H1 (cell line): Measurements from ENCODE around the gene IGFL2. TPM values are rescaled to one million over a fixed set of nuclear protein-coding genes. Genes with fewer than 3 reads are reported as not detected.

ENCODE experiments used
- CTCF ChIA-PET: fragments of 300-600 bp; sonication (Branson Sonifier 250); formaldehyde crosslinking; loops from one replicate; lab custom pipeline; 2021; ENCODE audit not compliant: partially characterized antibody; lab: Charles Lee
- POLR2A ChIA-PET: fragments of 300-600 bp; sonication (Branson Sonifier 250); formaldehyde crosslinking; loops from one replicate; lab custom pipeline; 2021; ENCODE audit warnings: inconsistent platforms; ENCODE audit not compliant: partially characterized antibody; lab: Charles Lee
- DNase-seq, 2 experiments: peaks; one replicate each; pipeline versions ENCODE4 v3.0.0 to v3.0.0-alpha.2; 2010 to 2022; ENCODE audit warnings: low spot score in 2 of 2, low read depth in 1 of 2, mixed read lengths in 1 of 2
- FAIRE-seq: peaks from 2 replicates; lab custom pipeline; 2011; peaks lifted over from hg19 to GRCh38; lab: Jason Lieb, UNC
- H2AFZ ChIP-seq: 2 replicates; pipeline ENCODE4 v1.8.1; 2012; ENCODE audit warnings: low read length, inconsistent platforms
- H2AK5ac ChIP-seq: 2 replicates; pipeline ENCODE4 v1.6.1; 2013; ENCODE audit warnings: low read depth, low read length
- H2BK120ac ChIP-seq: replicated peaks from 2 replicates; pipeline ENCODE3; 2013; ENCODE audit warnings: low read depth, low read length, inconsistent platforms
- H2BK12ac ChIP-seq: 2 replicates; pipeline ENCODE4 v1.6.1; 2013; ENCODE audit warnings: low read depth, low read length
- H2BK15ac ChIP-seq: 2 replicates; pipeline ENCODE4 v1.6.1; 2013; ENCODE audit warnings: low read length
- H2BK20ac ChIP-seq: 2 replicates; pipeline ENCODE4 v1.6.1; 2013; ENCODE audit warnings: low read length
- H2BK5ac ChIP-seq: 2 replicates; pipeline ENCODE4 v1.6.1; 2013; ENCODE audit warnings: low read depth, low read length
- H3K14ac ChIP-seq: 2 replicates; pipeline ENCODE4 v1.6.1; 2013; ENCODE audit warnings: inconsistent platforms; ENCODE audit not compliant: insufficient read length
- H3K18ac ChIP-seq: 2 replicates; pipeline ENCODE4 v1.6.1; 2013; ENCODE audit warnings: low read length; ENCODE audit errors: extremely low read depth
- H3K23ac ChIP-seq: 2 replicates; pipeline ENCODE4 v1.6.1; 2013; ENCODE audit warnings: inconsistent platforms; ENCODE audit not compliant: insufficient read length
- H3K23me2 ChIP-seq: 2 replicates; pipeline ENCODE4 v1.6.1; 2013; ENCODE audit warnings: low read depth, low read length
- H3K27ac ChIP-seq: 2 replicates; pipeline ENCODE4 v1.6.1; 2011; ENCODE audit warnings: low read depth, low read length, inconsistent platforms
- H3K27me3 ChIP-seq, 4 experiments: replicated peaks in 1 of 4; 1 replicate in 1 of 4; 2 replicates in 3 of 4; pipeline versions ENCODE4 v1.6.1 to v1.8.1; 2011 to 2013; ENCODE audit warnings: low read length in 3 of 4, mild to moderate bottlenecking in 3 of 4, inconsistent platforms in 2 of 4, mixed read lengths in 2 of 4, moderate library complexity in 1 of 4; ENCODE audit not compliant: control insufficient read depth in 3 of 4, insufficient read depth in 3 of 4; ENCODE audit errors: extremely low read depth in 1 of 4
- H3K36me3 ChIP-seq, 4 experiments: 2 replicates each; pipeline versions ENCODE4 v1.6.1 to v1.8.1; 2011 to 2013; ENCODE audit warnings: mild to moderate bottlenecking in 4 of 4, low read length in 3 of 4, moderate library complexity in 2 of 4, control low read depth in 1 of 4, inconsistent platforms in 1 of 4; ENCODE audit not compliant: insufficient read depth in 4 of 4, control insufficient read depth in 2 of 4
- H3K4ac ChIP-seq: replicated peaks from 2 replicates; pipeline ENCODE3; 2013; ENCODE audit warnings: low read length, low read depth, mixed read lengths, inconsistent platforms; ENCODE audit not compliant: insufficient read length
- H3K4me1 ChIP-seq, 4 experiments: replicated peaks in 1 of 4; 1 replicate in 1 of 4; 2 replicates in 3 of 4; pipeline versions ENCODE4 v1.6.1 to v1.8.1; 2011 to 2013; ENCODE audit warnings: low read length in 3 of 4, inconsistent platforms in 2 of 4, mixed read lengths in 1 of 4; ENCODE audit not compliant: insufficient read depth in 4 of 4, control insufficient read depth in 3 of 4
- H3K4me2 ChIP-seq, 2 experiments: 2 replicates each; pipeline versions ENCODE4 v1.6.1 to v1.8.1; 2011 to 2013; ENCODE audit warnings: low read depth in 2 of 2, low read length in 2 of 2, control low read depth in 1 of 2, inconsistent platforms in 1 of 2, mild to moderate bottlenecking in 1 of 2; ENCODE audit not compliant: insufficient read depth in 1 of 2
- H3K4me3 ChIP-seq, 4 experiments: fragments of 200-600, 300-600 bp in 1 of 4; sonication (generic), shearing (Covaris generic), sonication (Bioruptor Twin) in 1 of 4; 2 replicates each; pipeline versions ENCODE4 v1.5.1 to v1.8.1; 2011 to 2016; ENCODE audit warnings: low read length in 4 of 4, low read depth in 3 of 4, control low read depth in 2 of 4, inconsistent platforms in 2 of 4, mild to moderate bottlenecking in 2 of 4, mixed read lengths in 1 of 4, moderate library complexity in 1 of 4; ENCODE audit not compliant: insufficient read depth in 2 of 4; ENCODE audit errors: extremely low read depth in 1 of 4
- H3K56ac ChIP-seq: replicated peaks from 2 replicates; pipeline ENCODE3; 2013; ENCODE audit warnings: low read depth, mild to moderate bottlenecking, mixed read lengths, low read length, inconsistent platforms; ENCODE audit not compliant: insufficient read length
- H3K79me1 ChIP-seq: 2 replicates; pipeline ENCODE4 v1.6.1; 2013; ENCODE audit warnings: low read depth, low read length, control low read depth
- H3K79me2 ChIP-seq, 2 experiments: 2 replicates each; pipeline versions ENCODE4 v1.6.1 to v1.8.1; 2012 to 2013; ENCODE audit warnings: low read length in 2 of 2, mild to moderate bottlenecking in 2 of 2, inconsistent platforms in 1 of 2; ENCODE audit not compliant: insufficient read depth in 2 of 2, control insufficient read depth in 1 of 2
- H3K9ac ChIP-seq, 4 experiments: replicated peaks in 1 of 4; 1 replicate in 1 of 4; 2 replicates in 3 of 4; pipeline versions ENCODE4 v1.6.1 to v1.8.1; 2011 to 2013; ENCODE audit warnings: low read depth in 3 of 4, low read length in 3 of 4, control low read depth in 2 of 4, mild to moderate bottlenecking in 2 of 4, moderate library complexity in 2 of 4, inconsistent platforms in 1 of 4; ENCODE audit errors: extremely low read depth in 1 of 4
- H3K9me3 ChIP-seq, 2 experiments: 2 replicates each; pipeline versions ENCODE4 v1.6.1 to v1.8.1; 2012 to 2013; ENCODE audit warnings: mild to moderate bottlenecking in 2 of 2, moderate library complexity in 2 of 2, control low read depth in 1 of 2, inconsistent platforms in 1 of 2, low read depth in 1 of 2, low read length in 1 of 2, mixed read lengths in 1 of 2; ENCODE audit not compliant: insufficient read depth in 2 of 2
- H4K20me1 ChIP-seq, 2 experiments: replicated peaks in 1 of 2; 2 replicates each; pipeline versions ENCODE3 to v1.8.1; 2011 to 2013; ENCODE audit warnings: inconsistent platforms in 2 of 2, low read length in 2 of 2, mild to moderate bottlenecking in 1 of 2; ENCODE audit not compliant: insufficient read depth in 2 of 2, control insufficient read depth in 1 of 2
- H4K5ac ChIP-seq: 2 replicates; pipeline ENCODE4 v1.6.1; 2013; ENCODE audit warnings: low read length, low read depth, mixed read lengths, inconsistent platforms; ENCODE audit not compliant: insufficient read length
- H4K8ac ChIP-seq: 2 replicates; pipeline ENCODE4 v1.8.0; 2013; ENCODE audit warnings: mild to moderate bottlenecking, moderate library complexity, low read length, inconsistent platforms; ENCODE audit not compliant: insufficient read depth; ENCODE audit errors: extremely low read depth
- H4K91ac ChIP-seq: replicated peaks from 2 replicates; pipeline ENCODE3; 2013; ENCODE audit warnings: low read length, mixed read lengths, inconsistent platforms; ENCODE audit not compliant: insufficient read length
- CBX5 ChIP-seq: fragments of 300-800, 300-1000 bp; sonication (generic); IDR thresholded peaks from 2 replicates; pipeline ENCODE4 v1.7.1; 2016; ENCODE audit warnings: antibody characterized with exemption, low read length, low read depth
- E2F6 ChIP-seq: IDR thresholded peaks from 2 replicates; pipeline ENCODE4 v1.6.1; 2012; ENCODE audit warnings: inconsistent platforms
- HDAC6 ChIP-seq: IDR thresholded peaks from one replicate; pipeline ENCODE4 v1.7.1; 2012; ENCODE audit warnings: low read depth, mild to moderate bottlenecking, inconsistent platforms, low read length, moderate library complexity
- JUN ChIP-seq: IDR thresholded peaks from 2 replicates; pipeline ENCODE4 v1.6.1; 2011; ENCODE audit warnings: low read depth, mild to moderate bottlenecking, improper control_type of control experiment, low read length
- KDM1A ChIP-seq: fragments of 200-600, 300-600 bp; sonication (generic); IDR thresholded peaks from 2 replicates; pipeline ENCODE4 v1.7.1; 2016; ENCODE audit warnings: mild to moderate bottlenecking, low read length, borderline replicate concordance
- KDM4A ChIP-seq: IDR thresholded peaks from one replicate; pipeline ENCODE4 v1.7.1; 2012; ENCODE audit warnings: low read depth, mild to moderate bottlenecking, moderate library complexity, low read length, inconsistent platforms; ENCODE audit not compliant: severe bottlenecking
- POU5F1 ChIP-seq: IDR thresholded peaks from 2 replicates; pipeline ENCODE4 v1.6.1; 2011; ENCODE audit warnings: low read depth, mild to moderate bottlenecking, low read length, moderate library complexity
- SP1 ChIP-seq: IDR thresholded peaks from 2 replicates; pipeline ENCODE4 v1.6.1; 2011; ENCODE audit warnings: low read depth, low read length
- SP4 ChIP-seq: IDR thresholded peaks from 2 replicates; pipeline ENCODE4 v1.6.1; 2012; ENCODE audit warnings: low read length, inconsistent platforms
- TBP ChIP-seq: IDR thresholded peaks from 2 replicates; pipeline ENCODE4 v1.6.1; 2011; ENCODE audit warnings: low read depth, low read length, improper control_type of control experiment
- USF2 ChIP-seq: IDR thresholded peaks from 2 replicates; pipeline ENCODE4 v1.6.1; 2011; ENCODE audit warnings: low read length, improper control_type of control experiment
- WGBS, 2 experiments: shearing (Covaris generic) in 1 of 2; methylation state at CpG; one replicate each; pipeline versions ENCODE4 v1.1.6 to v1.1.7; 2013 to 2015; ENCODE audit warnings: low lambda C conversion rate in 2 of 2, mixed read lengths in 2 of 2, inconsistent platforms in 1 of 2, low coverage in 1 of 2, missing lambda C conversion rate in 1 of 2; ENCODE audit not compliant: insufficient replicate concordance in 2 of 2, insufficient coverage in 1 of 2, insufficient read length in 1 of 2; ENCODE audit errors: extremely low coverage in 1 of 2, missing lambda C conversion rate in 1 of 2; 5-methylcytosine and 5-hydroxymethylcytosine counted together
- polyA plus RNA-seq, 7 experiments: library from polyadenylated mRNA; depleted of rRNA in 3 of 7; stranded (reverse) in 5 of 7; unstranded in 2 of 7; fragments of >200 nt in 5 of 7; fragments of 200-250 nt in 2 of 7; gene quantifications; 1 replicate in 5 of 7; 2 replicates in 1 of 7; 4 replicates in 1 of 7; pipeline versions ENCODE4 v1.2.1 to v1.2.3, GENCODE V29; 2011 to 2013; ENCODE audit warnings: missing spikeins in 2 of 7, mixed read lengths in 2 of 7
- total RNA-seq: library from RNA; stranded (reverse); fragmentation: NEBNext Ultra II Directional; extraction: Animal tissue kit (Norgen Biotek cat#: 25700); gene quantifications from 2 replicates; pipeline ENCODE4 v1.2.1, GENCODE V29; 2021

IGFL2 gene
- total and polyA plus RNA-seq, 2 of the 8 experiments (the other 6 are each of a cell fraction or from before 2014, with no cell fraction given) = not detected

GRCh38 chr19:46196410-46197124, 48.5 kb downstream of the IGFL2 start:
- FAIRE-seq (no peak), DNase-seq (no peak)
- TF ChIP-seq POU5F1 (no peak), USF2 (no peak), TBP (no peak), SP4 (no peak), JUN (no peak), E2F6 (no peak), CBX5 (no peak), SP1 (no peak), KDM4A (no peak), HDAC6 (no peak), KDM1A (no peak)

More at GRCh38 chr19:46196410-46197124, 48.5 kb downstream of the IGFL2 start:
- Histone ChIP-seq H2BK5ac (no peak overlapping the region), H2BK120ac (no peak overlapping the region), H3K79me1 (no peaks in the 10 kb centered on the region), H3K14ac (no peak overlapping the region), H4K8ac (no peak overlapping the region), H2AFZ (no peak overlapping the region), H3K23ac (no peak overlapping the region), H3K79me2 (no peaks in the 10 kb centered on the region), H3K4me1 (no peaks in the 10 kb centered on the region), H3K27ac (no peak overlapping the region), H3K36me3 (no peaks in the 10 kb centered on the region), H3K18ac (peak overlapping the region; percentile 19; the same call in 1 of the 2 replicates), H2BK12ac (no peak overlapping the region), H3K4me3 (no peak overlapping the region), H3K23me2 (peaks cover 2% of the 10 kb centered on the region; the same call in 1 of the 2 replicates), H3K4me2 (no peak overlapping the region), H2AK5ac (no peak overlapping the region), H3K27me3 (no peaks in the 10 kb centered on the region), H3K4ac (no peak overlapping the region), H3K56ac (no peak overlapping the region), H4K5ac (no peak overlapping the region), H2BK20ac (no peak overlapping the region), H2BK15ac (no peak overlapping the region), H4K91ac (no peak overlapping the region), H3K9me3 (no peaks in the 10 kb centered on the region), H3K9ac (no peak overlapping the region; a peak in 1 of 7 replicates), H4K20me1 (no peaks in the 10 kb centered on the region)
- 81% methylated on average over 8 of the region's 8 CpGs; no CpG with 5 or more reads in 1 of the 2 experiments for WGBS, 2 experiments
- ChIA-PET POLR2A (interaction anchor here (1.3 kb wide), 1 partner anchor 9 kb away, joined by 3 read pairs; no protein-coding TSS in a partner anchor), CTCF (interaction anchor here (0.5 to 3.7 kb wide), 8 partner anchors 8 to 150 kb away, joined by 3 to 16 read pairs (median 5); no protein-coding TSS in a partner anchor)
